M059J (cell line): ENCODE results near the gene CCNK. TPM values are rescaled to one million over a fixed set of nuclear protein-coding genes. Genes with fewer than 3 reads are reported as not detected.
A peak's percentile ranks its signal among the peaks of the same experiment; 100 is the strongest.

Source experiments
- DNase-seq: peaks from one replicate; pipeline ENCODE4 v3.0.0-alpha.2; 2012; ENCODE audit warnings: low read depth
- total RNA-seq: library from RNA; depleted of rRNA; stranded (reverse); fragments of >200 nt; shearing (Covaris generic); gene quantifications from 2 replicates; pipeline ENCODE4 v1.2.3, GENCODE V29; 2014

Gene CCNK
- total RNA-seq, 1 experiment from 2014 or later: 12.2 TPM

DNA sequence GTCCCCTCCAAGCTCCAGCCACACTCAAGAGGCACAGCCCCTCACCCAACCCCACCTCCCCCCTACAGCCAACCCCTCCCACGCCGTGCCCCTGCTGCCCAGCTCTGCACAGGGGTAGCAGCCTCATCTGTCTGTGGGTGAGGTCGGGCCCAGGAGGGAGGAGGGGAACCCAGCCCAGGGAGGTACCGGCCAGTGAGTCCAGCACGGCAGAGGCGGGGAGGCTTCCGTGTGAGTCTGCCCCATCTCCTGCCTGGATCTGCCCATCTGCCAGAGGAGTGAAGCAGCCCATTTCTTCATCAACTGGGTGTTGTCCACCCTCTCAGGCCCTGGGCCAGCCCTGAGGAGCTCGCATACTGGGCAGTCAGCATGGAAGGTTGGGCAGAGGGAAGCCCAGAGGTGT lies 54.2 kb downstream of the CCNK start:
- no peak for DNase-seq

DNA sequence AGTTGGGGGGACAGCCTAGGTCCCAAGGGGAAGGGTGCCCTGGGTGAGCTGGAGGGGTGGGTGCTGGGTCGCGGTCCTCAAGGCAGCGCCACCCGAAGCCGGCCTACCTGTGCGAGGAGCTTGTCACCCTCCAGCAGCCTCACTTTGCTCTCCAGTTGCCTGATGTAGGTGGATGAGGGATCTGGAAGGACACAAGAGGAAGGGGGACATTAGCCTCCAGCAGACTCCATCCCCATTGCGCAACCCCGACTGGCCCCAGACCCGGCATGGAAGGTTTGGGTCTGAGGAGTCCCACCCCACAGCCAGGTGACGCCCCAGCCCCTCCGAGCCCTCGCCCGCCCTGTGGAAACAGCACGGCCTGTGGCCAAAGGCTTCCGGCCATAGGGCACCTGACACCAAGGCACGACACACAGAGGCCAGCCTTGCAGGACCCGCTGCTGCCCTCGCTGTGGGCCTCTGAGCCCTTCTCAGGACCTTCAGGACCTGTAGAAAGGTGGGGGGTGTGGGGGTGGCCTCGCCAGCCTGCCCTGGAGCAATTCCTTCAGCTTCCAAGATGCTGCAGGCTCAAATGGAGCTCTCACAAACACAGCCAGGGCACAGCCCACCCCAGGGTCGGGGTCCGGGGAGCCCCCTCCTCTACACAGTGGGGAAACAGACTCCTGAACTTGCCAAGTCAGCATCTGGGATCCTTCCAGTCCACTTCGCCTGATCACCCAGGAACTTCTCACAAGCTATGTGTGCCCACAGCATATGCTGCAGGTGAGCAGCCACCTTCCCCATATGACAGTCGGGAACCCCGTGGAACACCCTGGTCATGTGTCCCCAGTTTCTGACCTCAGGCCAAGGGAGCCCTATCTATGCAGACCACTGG lies 54.9 kb downstream of the CCNK start:
- no peak for DNase-seq

DNA sequence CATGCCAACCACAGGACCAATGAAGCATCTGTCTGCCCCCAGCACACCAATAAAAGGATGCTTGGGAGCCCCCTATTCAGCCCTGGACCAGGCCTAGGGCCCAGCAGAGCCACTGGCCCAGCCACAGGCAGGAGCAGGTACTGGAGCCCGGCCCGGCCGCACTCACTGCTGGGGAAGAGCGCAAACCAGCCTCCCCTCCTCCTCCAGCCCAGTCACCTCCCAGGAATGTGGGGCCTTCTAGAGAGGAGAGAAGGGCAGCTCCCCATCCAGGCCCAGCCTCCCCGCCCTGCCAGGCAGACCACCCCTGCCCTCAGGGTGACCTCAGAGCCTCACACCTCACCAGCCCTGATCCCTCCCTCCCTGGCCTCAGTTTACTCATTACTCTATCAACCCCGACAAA lies 56.2 kb downstream of the CCNK start:
- peak; percentile 87 for DNase-seq

DNA sequence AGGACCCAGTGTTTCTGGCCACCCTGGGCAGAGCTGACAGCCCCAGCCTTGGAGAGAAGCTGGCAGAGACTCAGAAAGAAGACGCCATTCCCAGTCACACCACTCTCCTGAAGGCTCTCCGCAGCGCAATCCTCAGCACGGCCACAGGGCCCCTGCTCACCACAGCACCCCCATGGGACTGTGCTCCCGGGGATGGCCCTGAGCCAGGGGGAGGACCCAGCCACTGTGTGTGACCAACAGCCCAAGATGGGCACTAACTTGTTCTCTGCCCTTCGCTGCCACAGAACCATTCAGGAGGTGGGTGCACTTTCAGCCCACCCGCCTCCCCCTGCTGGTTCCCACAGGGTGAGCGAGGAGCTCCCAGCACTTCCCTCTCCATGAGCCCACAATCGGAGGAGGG lies 57.1 kb downstream of the CCNK start:
- peak; percentile 69 for DNase-seq

DNA sequence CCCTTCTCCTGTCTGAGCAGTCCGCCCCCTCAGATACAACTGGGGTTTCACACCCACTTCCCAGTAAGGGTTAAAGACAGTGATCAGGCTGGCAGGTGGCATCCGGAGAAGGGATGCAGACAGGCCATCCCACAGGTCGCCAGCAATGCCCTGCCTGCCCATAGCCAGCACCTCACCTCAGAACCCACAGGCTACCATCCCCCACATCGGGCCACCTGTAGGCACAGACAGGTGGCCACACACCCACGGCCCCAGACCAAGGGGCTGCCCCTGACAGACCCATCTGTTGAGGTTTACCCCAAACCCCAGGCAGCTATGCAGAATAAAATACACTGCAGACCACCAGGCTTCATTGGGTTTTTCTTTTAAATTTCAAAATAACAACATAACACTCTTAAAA lies 57.5 kb downstream of the CCNK start:
- DNase-seq: no peak

GRCh38 chr14:99539491-99539890 lies 58.3 kb downstream of the CCNK start:
- DNase-seq: no peak

DNA sequence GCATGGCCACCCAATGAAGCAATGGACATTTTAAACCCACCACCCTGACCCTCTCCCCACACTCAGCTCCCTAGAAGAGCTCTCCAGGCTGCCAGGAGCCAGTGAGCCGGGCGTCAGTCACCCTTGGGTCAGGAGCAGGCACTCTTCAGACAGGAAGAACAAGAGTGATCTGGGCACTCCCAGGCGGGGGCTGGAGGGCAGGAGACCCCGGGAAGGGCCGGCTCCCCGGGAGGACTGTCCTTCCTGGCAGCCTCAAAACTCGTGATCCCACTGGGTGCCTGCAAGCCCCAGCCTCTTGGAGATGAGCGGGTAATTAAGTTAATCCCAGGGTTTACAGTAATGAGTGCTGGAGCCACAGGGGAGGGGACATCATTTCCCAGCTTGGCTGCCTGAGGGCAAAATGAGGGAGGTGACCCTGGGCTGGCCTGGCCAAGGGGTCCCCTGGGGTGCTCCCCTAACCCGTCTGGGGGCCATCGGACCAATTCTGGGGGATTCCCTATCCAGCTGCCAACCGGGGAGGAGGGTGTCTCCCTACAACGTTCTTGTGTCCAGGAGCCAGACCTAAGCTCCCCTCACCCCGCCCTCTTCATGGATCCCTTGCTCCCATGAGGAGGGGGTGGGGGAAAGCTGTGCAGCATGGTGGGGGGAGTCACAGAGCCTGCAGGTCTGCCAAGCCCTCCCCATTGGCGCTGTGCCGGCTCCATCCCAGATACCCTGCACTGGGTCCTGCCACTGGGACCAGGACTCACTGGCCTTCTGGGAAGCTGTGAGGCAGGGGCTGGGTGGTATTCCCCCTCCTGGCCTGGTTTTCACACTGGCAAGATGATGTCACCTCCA lies 59.2 kb downstream of the CCNK start:
- no peak for DNase-seq

DNA sequence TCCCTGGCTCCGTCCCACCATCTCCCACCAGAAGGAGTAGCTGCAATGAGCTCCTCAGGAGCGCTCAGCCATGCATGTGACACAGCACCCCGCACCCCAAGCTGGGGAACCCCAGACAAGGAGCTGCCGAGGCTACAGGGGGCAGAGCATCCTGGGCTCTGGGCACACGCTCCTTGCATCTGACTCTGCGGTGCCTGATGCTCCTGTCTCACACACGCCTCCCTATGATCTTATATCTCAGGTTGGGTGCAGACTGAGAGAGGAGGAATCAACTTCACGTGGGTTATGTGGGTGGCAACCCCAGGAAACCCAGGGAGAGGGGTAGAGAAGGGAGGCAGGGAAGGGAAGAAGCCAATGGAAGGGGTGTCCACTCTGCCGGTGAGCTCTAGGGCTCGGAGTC lies 60.0 kb downstream of the CCNK start:
- DNase-seq: no peak

DNA sequence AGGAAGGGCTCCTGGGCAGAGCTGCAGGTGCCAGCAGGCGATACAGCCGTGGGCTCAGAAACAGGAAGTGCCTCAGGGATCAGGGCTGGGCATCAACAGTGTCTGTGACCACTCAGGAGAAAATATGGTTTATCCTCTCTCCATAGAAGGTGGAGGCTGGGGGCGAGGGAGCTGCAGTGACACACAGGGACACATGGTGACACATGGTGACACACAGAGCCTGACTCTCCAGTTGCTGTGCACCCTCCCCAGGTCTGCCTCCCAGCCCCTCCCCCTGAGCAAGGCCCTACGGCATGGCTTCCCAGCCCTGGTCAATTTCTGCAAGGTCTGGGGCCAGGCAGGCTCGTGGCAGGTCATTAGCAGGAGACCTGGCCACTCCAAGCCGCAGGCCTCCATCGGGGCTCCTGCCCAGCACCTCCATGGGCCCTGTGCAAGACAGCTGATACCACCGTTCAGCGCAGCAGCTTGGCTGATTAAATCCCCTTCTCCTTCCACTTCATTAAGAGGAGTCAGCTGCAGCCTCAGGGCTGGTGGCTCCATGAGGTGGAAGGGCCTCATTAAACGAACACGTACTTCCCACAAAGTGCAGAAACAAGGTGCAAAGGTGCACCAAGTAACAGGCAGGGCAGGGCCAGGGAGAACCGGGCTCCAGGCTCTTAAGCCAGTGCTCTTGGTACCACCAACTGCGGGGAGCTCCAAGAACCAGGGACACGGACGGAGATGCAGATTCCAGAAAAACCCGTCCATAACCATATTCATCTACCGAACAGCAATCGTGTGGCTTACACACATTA lies 60.7 kb downstream of the CCNK start:
- peak; percentile 28 for DNase-seq

DNA sequence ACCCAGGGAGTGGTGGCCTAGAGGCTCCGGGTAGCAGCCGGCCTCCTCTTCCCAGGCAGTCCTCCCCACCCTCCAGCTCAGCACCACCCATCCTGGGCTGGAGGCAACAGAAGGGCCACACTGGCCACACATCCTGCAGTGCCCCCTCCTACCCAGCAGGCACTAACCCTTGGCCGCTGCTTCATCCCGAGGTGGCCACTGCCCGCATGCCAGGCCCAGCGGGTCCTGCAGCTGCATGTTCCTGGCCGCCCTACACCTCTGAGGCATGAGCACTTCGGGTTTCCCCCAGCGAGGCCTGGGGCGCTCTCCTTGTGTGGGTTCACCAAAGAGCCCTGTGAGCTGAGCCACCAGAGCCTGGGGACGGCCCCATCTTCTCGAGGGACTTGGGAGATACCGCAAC lies 61.4 kb downstream of the CCNK start:
- no peak for DNase-seq

- no peak for DNase-seq
These were observed 62.2 kb downstream of the CCNK start for GRCh38 chr14:99543370-99543769.

DNA sequence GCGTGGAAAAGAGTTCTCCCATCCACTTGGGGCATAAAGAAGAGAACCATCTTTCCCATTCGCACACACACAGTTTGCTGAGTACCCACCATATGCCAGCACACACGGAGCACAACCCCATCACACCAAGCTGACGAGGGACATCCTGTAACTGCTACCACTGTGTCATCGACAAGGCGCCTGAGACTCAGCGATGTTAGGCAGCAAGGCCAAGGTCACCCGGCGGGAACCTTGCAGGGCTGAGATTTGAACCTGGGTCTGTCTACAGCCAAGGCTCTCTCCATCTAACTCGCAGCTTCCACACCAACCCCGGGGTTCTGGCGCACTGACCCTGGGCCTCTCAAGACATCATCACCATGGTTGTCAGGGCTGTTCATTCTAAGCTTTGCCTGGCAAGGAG lies 62.8 kb downstream of the CCNK start:
- DNase-seq: no peak

DNA sequence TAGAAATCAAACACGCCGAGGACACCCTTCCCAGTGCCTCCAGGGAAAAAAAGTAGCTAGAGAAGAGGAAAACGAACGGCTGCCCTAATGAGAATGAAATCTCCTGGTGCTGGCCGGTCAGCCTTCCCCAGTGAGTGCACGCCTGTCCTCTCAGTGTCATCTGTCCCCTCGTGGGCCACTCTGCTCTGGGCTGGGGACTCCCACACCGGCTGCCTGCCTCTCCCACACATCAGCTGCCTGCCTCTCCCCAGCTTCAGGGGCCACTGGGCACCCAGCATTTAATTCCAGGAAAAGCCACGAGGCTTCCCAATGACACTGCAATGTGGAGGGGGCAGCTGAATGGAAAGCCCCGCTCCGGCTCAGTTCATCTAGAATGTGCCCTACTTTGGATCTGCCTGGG lies 63.8 kb downstream of the CCNK start:
- DNase-seq: no peak

GRCh38 chr14:99545586-99545985 lies 64.4 kb downstream of the CCNK start:
- no peak for DNase-seq

DNA sequence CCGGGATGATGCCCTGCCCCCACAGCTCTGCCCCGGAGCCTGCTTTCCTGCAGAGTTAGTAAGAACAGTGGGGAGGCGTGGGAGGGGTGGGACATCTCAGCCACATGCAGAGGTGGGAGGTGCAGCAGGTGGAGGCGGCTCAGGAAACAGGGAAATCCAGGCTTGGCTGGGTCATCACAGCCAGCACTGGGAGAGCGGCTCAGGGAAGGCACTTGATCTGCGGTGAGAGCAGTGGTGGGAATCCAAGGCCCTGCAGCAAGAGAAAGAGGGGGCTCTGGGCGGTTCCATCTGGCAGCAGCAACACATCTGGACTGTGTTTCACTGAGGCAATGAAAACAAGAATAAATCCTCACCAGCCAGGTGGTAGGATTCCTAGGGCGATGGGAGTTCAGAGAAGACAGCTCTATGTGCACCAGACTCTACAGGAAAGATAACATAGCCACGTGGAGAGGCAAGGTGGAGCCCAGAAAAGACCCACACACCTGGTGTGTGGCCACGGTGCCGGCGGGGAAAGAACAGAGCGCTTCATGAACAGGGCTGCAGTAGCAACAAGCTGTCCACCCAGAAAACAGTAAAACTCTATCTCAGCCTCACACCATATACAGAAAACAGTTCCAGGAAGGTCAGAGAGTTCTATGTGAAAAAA lies 65.1 kb downstream of the CCNK start:
- DNase-seq: no peak

DNA sequence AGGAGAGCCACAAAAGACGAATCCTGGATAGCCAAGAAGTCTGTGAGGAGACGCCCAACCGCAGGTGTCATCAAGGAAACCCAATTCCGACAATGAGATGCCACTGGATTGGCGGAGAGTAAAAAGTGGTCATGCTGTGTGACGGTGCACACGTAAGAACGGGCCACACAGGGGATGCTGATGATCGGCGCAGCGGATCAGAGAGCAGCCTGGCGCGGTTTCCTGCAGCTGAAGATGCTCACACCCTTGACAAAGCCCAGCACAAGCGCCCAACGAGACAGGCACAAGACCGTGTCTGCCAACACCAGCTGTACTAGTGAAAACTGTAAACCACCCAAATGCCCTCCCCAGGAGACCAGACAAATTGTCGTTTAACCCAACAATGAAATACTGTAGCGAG lies 67.0 kb downstream of the CCNK start:
- no peak for DNase-seq

- no peak for DNase-seq
These were observed 67.8 kb downstream of the CCNK start for GRCh38 chr14:99548871-99549515.

DNA sequence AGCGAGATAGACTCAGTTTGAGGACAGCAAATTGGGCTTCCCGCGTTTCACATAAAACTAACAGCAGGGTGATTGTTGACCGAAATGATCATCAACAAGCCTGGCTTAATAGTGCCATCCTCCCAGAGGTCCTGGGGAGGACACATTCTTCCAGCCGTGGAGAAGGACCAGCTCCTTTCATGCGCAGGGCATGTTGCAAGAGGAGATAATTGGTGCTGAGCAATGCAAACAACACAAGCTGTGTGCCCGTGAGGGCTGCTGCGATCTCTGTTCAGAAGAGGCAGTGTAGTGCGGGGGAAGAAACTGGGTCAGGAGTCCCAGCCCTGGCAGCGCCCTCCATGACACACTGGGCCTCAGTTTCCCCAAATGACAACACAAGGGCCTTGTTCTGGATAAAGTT lies 68.5 kb downstream of the CCNK start:
- DNase-seq: no peak

- no peak for DNase-seq
These were observed 69.3 kb downstream of the CCNK start for GRCh38 chr14:99550387-99550992.

DNA sequence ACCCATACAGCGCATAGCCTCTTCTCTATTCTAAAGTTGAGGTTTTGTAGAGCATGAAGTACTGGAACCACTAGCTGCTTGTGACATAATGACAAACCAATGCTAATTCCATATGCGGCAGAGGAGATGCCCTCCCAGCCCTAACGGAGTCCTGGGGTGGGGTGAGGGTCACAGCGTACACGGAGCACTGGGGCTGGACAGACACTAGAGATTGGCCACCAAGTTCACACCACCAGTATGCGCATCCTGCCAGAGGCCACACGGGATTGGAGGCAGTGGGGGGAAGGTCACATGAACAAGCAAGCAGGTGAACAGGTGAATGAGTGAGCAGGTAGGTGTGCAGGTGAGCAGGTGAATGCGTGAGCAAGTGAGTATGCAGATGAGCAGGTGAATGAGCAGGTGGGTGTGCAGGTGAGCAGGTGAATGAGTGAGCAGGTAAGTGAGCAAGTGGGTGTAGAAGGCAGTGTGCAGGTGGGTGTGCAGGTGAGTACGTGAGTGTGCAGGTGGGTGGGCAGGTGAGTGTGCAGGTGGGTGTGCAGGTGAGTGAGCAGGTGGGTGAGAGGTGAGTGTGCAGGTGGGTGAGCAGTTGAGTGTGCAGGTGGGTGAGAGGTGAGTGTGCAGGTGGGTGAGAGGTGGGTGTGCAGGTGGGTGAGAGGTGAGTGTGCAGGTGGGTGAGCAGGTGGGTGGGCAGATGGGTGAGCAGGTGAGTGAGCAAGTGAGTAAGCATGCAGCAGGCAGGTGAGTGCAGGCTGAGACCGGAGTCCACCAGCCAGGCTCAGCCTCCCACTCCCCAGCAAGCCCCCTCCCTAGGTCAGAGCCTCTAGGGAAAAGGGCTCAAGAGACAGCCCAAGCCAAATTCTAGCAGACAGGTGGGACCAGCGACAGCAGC lies 70.1 kb downstream of the CCNK start:
- no peak for DNase-seq
